Left lobe of liver (tissue), 2 donors: Measurements from ENCODE around the gene SREK1. TPM values are rescaled to one million over a fixed set of nuclear protein-coding genes. Genes with fewer than 3 reads are reported as not detected.
"Not testable (repeated sequence)": the region's sequence is repeated elsewhere in the genome, so short reads cannot be mapped to it uniquely, and the experiment has no call there.

Source experiments
- ATAC-seq: fragments of 200-7000 bp; cut with Tn5 transposase; one replicate; pipeline ENCODE4 v1.9.1; 2020; ENCODE audit warnings: mild to moderate bottlenecking, moderate library complexity
- DNase-seq: peaks from one replicate; pipeline ENCODE4 v3.0.0-alpha.2; 2020; ENCODE audit warnings: low spot score
- total RNA-seq: library from RNA; stranded (reverse); gene quantifications from one replicate; pipeline ENCODE4 v1.2.1, GENCODE V29; 2021
- donor health status: DM: no; HTN: no; CAD: no; lungs with moderate emphysema.
- donor health status: DM: no; HTN: yes; CAD: no.

SREK1 gene
- total RNA-seq, 1 donor from 2014 or later, result 24.2 TPM

DNA sequence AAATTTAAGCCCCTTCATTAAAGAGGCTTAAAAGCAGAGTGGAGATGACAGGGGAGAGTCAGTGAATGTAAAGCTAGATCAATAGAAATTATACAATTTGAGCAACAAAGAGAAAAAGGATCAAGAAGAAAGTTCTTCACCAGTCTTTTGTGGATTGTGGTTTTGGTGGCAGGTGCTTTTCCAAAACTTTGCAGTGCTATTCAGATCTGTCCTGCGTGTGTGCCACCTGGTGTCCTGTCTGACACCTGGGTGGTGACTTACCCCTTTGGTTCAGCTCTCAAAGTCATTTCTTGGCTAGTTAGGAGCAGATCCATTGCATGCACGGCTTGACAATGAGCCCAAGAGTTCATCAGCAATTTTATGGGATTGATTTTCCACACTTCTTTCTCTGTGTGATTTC is 69.4 kb downstream of the SREK1 start:
- DNase-seq (no peak), ATAC-seq (no peak)

- ATAC-seq, result no peak
These were observed 78.4 kb downstream of the SREK1 start for GRCh38 chr5:66222455-66222854.

GRCh38 chr5:66222896-66223295 is 78.8 kb downstream of the SREK1 start:
- ATAC-seq, DNase-seq: not testable (repeated sequence)

More at GRCh38 chr5:66222455-66222854, 78.4 kb downstream of the SREK1 start:
- DNase-seq, result no peak

DNA sequence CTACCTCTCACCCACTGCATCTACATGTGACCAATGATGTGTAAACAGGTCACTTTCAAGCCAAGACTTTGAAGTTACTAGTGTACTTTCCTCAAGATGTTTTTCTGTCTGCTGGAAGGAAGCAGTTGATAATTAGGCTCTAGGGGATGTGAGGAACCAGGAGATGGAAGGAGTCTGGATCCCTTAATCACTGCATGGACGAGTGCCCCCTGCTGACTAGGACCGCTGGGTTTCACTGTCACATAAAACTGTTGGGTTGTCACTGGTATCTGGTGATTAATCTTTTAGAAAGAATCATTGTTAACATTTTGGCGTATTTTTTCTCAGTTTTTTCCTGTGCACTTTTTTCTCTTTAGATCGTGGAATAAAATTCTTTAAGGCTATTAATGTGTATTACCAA is 79.5 kb downstream of the SREK1 start:
- DNase-seq (no peak), ATAC-seq (no peak)

- no peak for DNase-seq
- no peak for ATAC-seq
These were observed 80.2 kb downstream of the SREK1 start for GRCh38 chr5:66224274-66224673.

DNA sequence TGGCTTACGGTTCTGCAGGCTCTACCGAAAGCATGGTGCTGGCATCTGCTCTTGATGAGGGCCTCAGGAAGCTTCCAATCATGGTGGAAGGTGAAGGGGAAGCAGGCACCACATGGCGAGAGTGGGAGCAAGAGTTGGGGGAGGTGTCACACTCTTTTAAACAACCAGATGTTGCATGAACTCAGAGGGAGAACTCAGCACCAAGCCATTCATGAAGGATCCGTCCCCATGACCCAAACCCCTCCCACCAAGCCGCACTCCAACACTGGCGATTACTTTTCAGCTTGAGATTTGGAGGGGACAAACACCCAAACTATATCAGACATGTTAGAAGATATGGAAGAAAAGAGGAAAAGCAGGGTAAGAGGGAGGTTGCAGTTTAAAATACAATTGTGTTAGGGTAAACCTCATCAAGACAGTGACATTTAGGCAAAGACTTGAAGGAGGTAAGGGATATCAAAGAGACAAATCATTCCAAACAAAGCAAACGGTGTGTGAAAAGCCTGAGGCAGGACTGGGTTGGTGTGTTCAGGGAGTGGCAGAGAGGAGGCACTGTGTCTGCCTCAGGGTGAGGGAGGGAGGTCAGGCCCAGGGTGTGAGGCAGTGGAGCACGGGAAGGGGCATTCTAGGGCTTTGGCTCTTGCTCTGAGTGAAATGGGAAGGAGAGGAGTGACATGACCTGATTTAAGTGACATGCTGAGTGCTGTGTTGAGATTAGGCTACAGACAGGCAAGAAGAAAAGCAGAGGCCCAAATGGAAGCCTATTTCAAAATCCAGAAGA is 80.9 kb downstream of the SREK1 start:
- no peak for ATAC-seq
- no peak for DNase-seq

GRCh38 chr5:66230551-66230950 is 86.5 kb downstream of the SREK1 start:
- DNase-seq (no peak), ATAC-seq (no peak)

DNA sequence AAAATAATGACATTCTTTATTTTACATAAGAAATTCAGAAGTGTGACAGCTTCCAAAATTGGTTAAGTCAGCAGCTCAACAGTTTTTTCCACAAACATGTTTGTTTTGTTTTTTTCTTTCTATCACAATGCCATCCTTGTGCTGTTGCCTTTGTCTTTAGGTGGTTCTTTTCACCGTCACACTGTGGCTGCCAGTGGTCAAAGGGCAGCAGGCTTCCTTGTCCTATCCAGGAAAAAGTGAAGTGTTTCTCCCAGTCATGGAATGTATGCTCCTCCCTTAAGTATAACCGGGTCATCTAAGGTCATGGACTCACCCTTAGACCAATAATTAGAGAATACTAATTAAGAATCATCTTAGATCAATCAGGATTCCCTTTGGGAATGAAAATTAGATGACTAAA is 87.4 kb downstream of the SREK1 start:
- ATAC-seq (no peak), DNase-seq (no peak)

DNA sequence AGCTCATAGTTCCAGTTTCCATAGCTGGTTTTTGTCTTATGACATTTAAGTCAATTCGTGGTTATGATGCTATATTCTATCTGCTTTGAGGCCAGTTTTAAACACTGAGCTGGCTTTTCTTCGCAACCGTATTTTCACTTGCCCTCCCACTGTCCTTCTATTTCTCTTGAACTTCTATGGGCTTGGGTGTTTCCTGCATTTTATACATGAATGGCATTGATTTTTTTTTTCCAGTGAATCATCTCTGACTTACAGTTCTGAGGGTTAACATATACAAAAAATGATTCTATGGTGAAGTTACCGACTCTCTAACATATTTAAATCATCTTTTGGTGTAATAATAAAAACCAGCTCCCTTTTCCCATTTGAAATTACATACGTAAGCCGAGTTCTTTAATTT is 88.2 kb downstream of the SREK1 start:
- no peak for DNase-seq
- ATAC-seq, result no peak

- ATAC-seq, result no peak
- no peak for DNase-seq
These were observed 88.8 kb downstream of the SREK1 start for GRCh38 chr5:66232706-66233445.

Other genes with a start within 250 kb of the SREK1 start
- 31.4 TPM for gene ERBIN, start 217.7 kb upstream of the SREK1 start, total RNA-seq